Lower leg skin (tissue), 4 donors: ENCODE results near the gene TPRN. TPM values are rescaled to one million over a fixed set of nuclear protein-coding genes. Genes with fewer than 3 reads are reported as not detected.

Experiments used
- DNase-seq, 2 donors: peaks; one replicate each; pipeline ENCODE4 v3.0.0-alpha.2; 2019; ENCODE audit warnings: low spot score in 2 of 2
- H3K4me3 ChIP-seq: fragments of 200-600 bp; sonication (generic); 2 replicates; pipeline ENCODE4 v1.5.1; 2017; ENCODE audit warnings: mild to moderate bottlenecking, low read depth; ENCODE audit not compliant: poor library complexity, severe bottlenecking
- POLR2A ChIP-seq, 2 donors: fragments of 450-650 bp; IDR thresholded peaks; one replicate each; pipeline ENCODE4 v1.6.1; 2016 to 2017; ENCODE audit warnings: antibody characterized with exemption in 2 of 2, mild to moderate bottlenecking in 1 of 2, moderate library complexity in 1 of 2
- whole genome bisulfite sequencing, 2 donors: methylation state at CpG; one replicate each; pipeline ENCODE4 v1.1.5; 2018; 5-methylcytosine and 5-hydroxymethylcytosine counted together
- intact Hi-C: fragments of 100-400 bp; cut with DNase I; formaldehyde crosslinking; loops from one replicate; pipeline ENCODE4 v1.15.0; 2023; ENCODE audit warnings: low total_unique reads
- total RNA-seq, 4 donors: library from RNA; depleted of rRNA; stranded (reverse); fragments of >200 nt; gene quantifications; one replicate each; pipeline ENCODE4 v1.1.0, GENCODE V29; 2016
- TF ChIP-seq, protein P1 (sequence below), 3 donors: fragments of 450-650 bp; IDR thresholded peaks; one replicate each; pipeline ENCODE4 v1.5.1; 2016; ENCODE audit warnings: antibody characterized with exemption in 3 of 3, mild to moderate bottlenecking in 3 of 3, moderate library complexity in 2 of 3

TPRN gene
- total RNA-seq, 4 donors from 2014 or later: 27.6 to 34.2 (median 29.1) TPM

DNA sequence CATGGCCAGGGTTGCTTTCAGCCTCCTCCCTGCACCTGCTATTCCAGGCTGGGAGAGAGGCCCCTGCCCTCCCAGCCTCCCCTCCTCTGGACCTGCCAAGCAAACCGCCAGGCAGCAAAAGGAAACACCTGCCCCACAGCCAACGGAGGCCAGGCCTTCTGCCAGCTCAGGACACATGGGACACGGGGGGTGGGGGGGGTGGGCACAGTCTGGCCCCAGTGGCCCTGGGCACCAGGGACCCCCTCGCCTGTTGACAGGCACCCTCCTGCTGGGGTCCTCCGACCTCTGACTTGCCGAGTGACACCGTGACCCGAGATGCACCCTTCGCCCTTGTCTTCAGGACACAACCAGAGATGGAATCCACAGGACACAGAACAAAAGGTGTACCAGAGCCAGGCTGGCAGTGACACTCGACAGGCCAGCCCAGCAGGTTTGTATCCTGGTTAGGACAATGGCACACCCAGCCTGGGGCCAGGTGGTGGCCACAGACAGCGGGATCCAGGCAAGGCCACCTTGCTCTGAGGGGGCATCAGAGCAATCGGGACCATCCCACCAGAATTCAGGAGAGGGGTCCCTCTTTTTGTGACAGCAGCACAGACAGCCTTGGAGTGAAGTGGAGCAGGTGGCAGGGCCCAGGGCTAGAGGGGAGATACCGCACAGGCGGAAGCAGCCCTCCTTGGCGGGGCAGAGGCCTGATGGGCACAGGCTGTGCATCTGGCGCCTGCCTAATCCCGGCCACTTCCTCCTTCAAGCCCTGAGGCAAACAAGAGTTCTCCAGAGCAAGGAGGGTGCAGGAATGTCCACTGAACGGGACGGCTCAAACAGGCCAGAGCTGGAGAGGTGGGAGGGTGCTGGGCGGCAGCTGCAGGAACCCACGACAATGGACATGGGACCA lies 27.4 kb downstream of the TPRN start:
- no peak overlapping the region for H3K4me3 ChIP-seq
- WGBS, 2 donors: 45 to 46% methylated on average over 15 to 21 of the region's 21 CpGs
- no peak for DNase-seq
- intact Hi-C loops: no loop called here
- TF ChIP-seq POLR2A (IDR thresholded peaks at IDR 0.05): no peak
- TF ChIP-seq, protein P1, sequence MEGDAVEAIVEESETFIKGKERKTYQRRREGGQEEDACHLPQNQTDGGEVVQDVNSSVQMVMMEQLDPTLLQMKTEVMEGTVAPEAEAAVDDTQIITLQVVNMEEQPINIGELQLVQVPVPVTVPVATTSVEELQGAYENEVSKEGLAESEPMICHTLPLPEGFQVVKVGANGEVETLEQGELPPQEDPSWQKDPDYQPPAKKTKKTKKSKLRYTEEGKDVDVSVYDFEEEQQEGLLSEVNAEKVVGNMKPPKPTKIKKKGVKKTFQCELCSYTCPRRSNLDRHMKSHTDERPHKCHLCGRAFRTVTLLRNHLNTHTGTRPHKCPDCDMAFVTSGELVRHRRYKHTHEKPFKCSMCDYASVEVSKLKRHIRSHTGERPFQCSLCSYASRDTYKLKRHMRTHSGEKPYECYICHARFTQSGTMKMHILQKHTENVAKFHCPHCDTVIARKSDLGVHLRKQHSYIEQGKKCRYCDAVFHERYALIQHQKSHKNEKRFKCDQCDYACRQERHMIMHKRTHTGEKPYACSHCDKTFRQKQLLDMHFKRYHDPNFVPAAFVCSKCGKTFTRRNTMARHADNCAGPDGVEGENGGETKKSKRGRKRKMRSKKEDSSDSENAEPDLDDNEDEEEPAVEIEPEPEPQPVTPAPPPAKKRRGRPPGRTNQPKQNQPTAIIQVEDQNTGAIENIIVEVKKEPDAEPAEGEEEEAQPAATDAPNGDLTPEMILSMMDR (IDR thresholded peaks at IDR 0.05): no peak

DNA sequence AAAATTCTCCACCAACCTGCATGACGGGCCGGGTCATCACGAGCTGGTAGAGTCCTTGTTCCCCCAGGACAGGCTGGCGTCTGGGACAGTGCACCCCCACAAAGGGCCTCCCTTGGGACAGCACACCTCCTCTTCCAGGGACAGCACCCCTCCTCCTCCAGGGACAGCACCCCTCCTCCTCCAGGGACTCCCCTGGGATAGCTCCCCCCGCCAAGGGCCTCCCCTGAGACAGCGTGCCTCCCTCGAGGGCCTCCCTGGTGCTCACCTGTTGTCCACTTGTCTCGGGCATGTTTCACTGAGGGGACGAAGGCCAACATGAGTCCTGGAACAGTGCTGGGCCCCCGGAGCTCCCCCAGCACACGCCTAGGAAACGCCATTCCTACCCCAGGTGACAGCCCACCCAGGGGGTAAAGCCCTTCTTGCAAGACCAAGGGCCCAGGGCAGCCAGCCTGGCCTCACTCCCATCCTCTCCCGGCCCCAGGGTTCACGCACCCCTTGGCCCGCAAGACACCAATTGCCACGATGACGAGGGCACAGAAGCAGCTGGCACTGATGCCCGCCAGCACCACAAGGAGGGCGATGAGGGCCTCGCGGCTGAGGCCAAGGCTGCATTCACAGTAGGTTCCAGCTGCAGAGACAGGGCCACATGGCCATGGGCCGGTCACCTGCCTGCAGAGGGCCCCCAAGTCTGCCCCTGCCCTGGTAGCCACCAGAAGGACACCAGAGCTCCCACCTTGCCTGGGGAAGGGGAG lies 29.2 kb downstream of the TPRN start:
- DNase-seq: no peak
- intact Hi-C loops: no loop called here
- TF ChIP-seq POLR2A (IDR thresholded peaks at IDR 0.05): no peak
- TF ChIP-seq, protein P1 (IDR thresholded peaks at IDR 0.05): no peak
- no peak overlapping the region for H3K4me3 ChIP-seq
- 68 to 78% methylated on average over 17 to 22 of the region's 22 CpGs for WGBS, 2 donors

DNA sequence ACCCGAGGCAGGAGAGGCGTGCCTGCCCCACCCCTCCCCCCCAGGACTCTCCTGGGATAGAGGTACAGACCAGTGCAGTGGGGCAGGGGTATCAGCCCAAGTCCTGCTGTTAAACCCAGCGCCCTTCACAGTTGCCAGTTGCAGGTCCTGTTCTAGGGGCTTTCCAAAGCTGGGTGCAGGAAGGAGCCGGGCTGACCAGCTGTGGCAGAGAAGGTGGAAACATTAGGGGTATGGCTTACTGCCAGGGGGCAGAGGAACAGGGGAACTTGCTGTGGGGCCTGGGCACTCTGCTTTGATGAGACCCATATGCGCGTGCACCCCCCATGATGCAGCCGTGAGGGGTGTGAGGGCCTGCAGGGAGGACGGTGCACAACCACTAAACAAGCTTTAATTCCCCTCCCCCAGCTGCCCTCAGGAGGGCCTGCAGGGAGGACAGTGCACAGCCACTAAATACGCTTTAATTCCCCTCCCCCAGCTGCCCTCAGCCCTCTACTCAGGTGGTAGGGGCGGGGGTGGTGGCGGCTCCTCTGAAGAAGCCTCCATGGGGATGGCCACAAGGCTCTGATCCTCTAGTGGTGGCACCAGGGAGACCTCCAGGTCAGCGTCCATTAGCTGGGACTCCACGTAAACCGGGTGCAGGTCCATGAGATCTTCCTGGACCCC lies 29.9 kb downstream of the TPRN start:
- WGBS, 2 donors: 49 to 50% methylated on average over 12 to 13 of the region's 14 CpGs
- TF ChIP-seq, protein P1 (IDR thresholded peaks at IDR 0.05): no peak
- no peak for TF ChIP-seq POLR2A (IDR thresholded peaks at IDR 0.05)
- no peak overlapping the region for H3K4me3 ChIP-seq
- DNase-seq: no peak
- intact Hi-C loops: no loop called here

DNA sequence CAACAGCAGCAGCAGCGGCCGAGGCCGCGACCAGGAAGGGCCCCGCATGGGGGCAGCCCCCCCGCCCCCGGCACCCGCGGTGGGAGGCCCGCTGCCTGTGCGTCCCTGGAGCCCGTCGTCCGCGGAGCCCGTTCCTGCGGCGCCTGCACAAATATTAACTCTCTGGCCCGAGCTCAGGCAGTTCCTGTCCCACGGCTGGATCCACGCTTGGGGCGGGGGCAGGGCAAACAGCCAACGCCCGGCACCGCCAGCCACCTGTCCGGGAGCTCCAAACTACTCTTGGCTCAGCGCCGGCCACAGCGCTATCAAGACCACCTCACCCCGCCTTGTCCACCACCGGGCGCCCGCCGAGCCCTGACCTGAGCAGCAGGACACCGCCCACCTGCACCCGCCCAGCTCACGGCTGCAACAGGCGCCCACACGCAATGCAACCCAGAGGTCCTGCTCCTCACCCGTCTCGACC lies 30.6 kb downstream of the TPRN start, which contains the start of gene LRRC26:
TSS of gene LRRC26 (minus strand) at position 156 of the 463 bp plus-strand sequence. CDS start at position 48, 108 bp downstream.
- DNase-seq: no peak
- H3K4me3 ChIP-seq: no peak within 1 kb of the TSS
- WGBS, 2 donors: 14 to 40% methylated on average over 1 to 21 of the region's 41 CpGs
- TF ChIP-seq, protein P1 (IDR thresholded peaks at IDR 0.05): no peak
- TF ChIP-seq POLR2A (IDR thresholded peaks at IDR 0.05): no peak
- intact Hi-C loops: no loop called here
